GM21825 (cell line): Measurements from ENCODE around the gene KRTAP10-2.
"Not testable (repeated sequence)": the region's sequence is repeated elsewhere in the genome, so short reads cannot be mapped to it uniquely, and the experiment has no call there.

Experiments used
- ATAC-seq: cut with Tn5 transposase; IDR thresholded peaks from one replicate; pipeline ENCODE4 v1.9.1; 2021; ENCODE audit warnings: mild to moderate bottlenecking, moderate library complexity; ENCODE audit not compliant: unreplicated experiment

Gene KRTAP10-2

DNA sequence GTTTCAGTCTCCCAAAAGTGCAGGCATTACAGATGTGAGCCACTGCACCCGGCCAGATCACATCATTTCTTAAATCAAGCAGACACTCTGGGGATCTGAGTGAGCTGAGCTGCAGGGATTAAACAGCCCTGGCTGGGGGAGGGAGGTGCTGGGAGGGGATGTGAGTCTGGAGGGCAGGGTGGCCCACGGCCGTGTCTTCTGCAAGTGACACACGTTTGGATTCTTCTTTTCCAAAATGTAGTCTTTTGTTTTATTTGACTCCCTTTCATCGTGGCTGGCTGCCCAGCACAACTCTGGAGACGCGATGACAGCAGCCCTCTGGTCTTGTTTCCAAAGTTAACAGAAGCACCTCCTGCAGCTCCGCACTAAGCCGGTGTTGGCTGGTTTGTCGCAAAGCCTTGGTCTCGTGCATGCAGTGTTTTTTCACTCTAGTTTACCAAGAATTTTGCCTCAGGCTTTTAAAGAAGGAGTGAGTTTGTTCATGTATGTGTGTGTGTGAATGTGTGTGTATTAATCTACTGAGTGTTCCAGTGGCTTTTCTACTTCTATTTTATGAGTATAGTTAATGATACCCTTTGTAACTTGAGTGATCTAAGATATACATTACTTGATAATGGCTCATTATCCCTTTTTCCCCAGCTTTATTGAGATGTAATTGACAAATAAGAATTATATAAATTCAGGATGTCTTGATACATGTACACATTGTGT lies 31.9 kb upstream of the KRTAP10-2 start:
- no peak for ATAC-seq

DNA sequence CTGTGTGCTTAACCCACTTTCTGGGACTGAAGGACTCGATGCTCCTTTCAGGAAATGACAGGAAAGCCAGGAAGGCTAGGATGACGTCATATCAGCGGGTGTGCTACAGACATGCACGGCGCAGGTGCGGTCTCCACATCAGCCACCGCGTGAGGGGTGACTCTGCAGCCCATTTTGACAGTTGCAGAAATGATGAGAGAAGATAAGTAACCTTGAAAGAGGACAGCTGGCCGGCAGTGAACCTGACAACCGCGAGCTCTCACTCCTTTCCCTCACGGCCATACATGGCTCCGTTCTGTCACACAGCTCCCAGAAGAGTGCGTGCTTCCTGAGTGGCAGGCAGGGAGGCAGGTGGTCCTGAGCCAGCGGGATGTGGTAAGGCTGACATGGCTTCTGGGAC lies 30.8 kb upstream of the KRTAP10-2 start:
- ATAC-seq: no peak

DNA sequence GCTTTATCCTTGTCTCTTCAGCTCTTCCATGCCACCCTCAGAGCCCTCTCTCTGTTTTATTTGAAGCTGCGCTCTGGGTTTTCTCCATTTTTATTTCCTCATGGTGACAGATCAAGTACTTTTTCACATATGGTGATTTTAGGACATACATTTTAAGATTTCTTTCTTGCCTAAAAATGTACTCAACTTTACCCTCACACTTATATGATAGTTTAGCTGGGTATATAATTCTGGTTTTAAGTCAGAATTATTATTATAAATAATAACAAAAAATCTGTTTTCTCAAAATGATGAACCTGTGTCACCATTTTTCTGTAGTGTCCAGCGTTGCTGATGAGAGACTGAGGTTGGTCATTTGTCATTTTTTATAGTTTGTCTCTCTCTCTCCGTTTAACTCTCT lies 29.9 kb upstream of the KRTAP10-2 start:
- no peak for ATAC-seq

DNA sequence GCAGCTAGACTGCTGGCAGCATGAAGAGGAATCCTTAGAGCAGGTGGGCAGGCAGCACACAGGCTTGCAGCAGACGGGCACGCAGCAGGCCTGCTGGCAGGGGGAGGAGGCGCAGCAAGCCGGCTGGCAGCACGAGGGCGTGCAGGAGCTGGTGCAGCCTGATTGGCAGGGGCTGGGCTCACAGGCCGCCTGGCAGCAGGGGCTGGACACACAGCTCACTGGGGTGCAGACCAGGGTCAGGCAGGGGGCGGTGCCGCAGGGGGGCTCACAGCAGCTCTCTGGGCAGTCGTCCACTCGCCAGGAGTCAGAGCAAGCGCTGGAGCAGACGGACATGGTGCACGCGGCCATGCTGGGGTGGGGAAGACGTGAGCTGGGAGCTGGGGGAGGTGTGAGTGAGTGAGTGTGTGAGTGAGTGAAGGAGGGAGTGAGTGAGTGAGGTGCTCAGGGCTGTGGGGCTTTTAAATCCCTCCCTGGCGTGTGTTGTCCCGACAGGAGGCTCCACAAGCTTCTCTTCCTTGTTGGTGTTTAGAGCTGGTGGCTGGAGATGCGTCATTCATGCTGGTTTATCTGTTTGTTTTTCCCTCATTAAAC lies 29.0 kb upstream of the KRTAP10-2 start, which contains the start of gene KRTAP10-5:
Gene KRTAP10-5, minus strand, starts transcription at position 374 of the 591 bp plus-strand sequence. Its CDS starts 26 bp downstream, at position 348.
- not testable (repeated sequence) for ATAC-seq

DNA sequence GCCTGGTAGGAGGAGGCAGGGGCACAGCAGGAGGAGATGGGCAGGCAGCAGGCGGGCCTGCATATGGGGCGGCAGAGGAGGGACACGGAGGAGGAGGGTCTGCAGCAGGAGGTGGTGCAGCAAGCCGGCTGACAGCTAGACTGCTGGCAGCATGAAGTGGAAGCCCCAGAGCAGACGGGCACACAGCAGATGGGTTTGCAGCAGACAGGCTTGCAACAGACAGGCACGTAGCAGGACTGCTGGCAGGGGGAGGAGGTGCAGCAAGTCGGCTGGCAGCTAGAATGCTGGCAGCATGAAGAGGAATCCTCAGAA lies 28.5 kb upstream of the KRTAP10-2 start:
- no peak for ATAC-seq

DNA sequence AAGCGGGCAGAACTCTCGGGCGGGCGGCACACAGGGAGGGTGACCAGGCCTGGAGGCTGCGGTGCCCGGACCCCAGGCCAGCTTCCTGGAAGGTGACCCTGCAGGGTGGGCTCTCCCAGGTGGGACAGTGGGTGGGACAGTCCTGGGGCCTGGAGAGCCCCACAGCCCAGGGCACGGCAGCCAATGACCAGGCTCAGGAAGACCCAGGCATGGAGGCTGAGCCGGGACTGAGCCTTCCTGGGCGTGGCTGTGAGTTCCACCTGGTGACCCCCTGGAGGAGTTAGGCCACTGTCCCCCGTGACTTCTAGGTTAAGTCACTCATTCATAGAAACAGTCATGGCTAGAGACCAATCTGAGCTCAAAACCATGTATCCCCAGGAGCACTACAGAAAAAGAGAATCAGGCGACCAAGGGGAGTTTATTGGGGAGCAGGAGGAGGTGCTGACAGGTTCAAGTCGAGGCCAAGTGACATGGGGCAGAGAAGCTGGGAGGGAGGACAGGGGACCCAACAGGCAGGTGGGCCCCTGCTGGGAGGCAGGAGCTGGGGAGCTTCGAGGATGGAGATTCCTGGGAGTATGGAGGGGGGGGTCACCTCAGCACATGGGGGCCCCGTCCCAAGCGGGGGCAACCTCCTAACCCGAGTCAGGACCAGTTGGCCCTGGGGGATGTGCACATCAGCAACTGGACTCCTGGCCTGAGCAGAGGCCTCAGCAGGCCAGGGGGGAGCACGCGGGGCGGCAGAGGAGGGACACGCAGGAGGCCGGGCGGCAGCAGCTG lies 27.9 kb upstream of the KRTAP10-2 start:
- no peak for ATAC-seq

DNA sequence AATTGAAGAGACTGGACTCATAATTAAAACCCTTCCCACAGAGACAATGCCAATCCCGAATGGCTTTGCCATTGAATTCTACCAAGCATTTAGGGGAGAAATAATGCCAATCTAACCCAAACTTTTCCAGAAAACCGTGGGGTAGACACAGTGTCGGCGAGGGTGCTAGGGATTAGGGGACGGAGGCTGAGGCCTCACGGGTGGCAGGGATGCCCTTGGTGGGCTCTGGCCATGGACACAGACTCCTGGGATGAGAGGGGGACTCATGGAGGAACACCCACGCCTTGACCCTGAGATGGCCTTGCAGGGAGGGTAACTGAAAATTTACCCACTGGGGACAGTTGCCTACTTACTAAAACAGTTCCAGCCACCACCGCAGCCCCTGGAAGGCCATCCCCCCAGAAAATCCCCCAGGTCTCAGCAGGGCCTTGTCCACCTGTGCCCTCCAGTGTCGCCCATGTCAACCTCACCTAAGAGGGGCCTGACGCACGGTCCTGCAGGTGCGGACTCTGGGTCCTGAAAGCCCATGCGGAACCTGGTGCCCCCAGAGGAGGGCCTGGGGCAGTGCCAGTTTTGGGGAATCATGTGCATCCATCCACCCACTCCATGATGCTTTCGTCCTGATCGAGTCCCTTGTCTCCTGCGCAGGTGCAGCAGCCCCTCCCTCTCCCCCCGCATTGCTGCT lies 27.2 kb upstream of the KRTAP10-2 start:
- ATAC-seq: no peak

DNA sequence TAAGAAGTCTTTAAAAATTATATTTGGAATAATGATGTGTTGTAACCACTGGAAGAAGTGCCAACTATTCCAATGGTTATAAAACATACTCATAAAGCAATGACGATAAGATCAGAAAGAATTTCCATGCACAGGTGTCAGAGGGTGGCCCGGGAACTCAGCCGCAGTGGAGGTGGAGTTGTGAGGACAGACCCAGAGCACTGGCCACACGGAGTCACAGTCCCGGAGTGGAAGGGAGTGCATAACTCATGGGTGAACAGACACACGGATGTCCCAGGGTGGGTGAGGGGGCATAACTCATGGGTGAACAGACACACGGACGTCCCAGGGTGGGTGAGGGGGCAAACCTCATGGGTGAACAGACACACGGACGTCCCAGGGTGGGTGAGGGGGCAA lies 24.7 kb upstream of the KRTAP10-2 start:
- no peak for ATAC-seq

DNA sequence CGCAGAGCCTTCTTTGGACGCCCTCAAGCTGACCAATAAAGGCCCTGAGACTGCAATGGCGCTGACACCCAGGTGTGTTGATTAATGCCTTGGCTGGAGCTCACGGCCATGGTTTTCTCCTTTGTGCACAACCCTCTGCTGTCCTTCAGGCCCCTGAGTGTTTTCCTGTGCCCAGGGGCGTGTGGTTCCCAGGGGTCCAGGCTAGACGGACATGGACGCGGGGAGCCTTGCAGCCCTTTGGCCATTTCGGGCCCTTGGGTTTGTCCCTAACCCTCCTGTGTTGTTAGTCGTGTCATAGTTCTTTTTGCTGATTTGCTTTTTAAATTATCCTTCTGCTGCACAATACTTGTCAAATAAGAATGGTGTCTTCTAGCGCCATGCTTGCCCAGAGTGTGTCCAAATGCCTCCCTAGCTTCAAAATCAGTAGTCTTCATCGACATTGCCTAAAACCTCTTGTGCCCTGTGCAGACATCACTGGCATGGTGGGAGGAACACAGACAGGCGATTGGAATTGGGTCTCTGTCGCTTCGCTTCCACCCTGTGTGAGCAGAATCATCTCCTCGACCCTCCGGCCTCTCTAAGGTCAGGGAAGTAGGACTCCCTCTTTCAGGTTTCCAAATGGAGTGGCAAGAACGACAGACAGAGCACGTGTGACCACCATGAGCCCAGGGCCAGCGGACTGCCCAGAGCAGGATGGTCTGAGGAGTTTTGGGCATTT lies 24.2 kb upstream of the KRTAP10-2 start:
- ATAC-seq: no peak

DNA sequence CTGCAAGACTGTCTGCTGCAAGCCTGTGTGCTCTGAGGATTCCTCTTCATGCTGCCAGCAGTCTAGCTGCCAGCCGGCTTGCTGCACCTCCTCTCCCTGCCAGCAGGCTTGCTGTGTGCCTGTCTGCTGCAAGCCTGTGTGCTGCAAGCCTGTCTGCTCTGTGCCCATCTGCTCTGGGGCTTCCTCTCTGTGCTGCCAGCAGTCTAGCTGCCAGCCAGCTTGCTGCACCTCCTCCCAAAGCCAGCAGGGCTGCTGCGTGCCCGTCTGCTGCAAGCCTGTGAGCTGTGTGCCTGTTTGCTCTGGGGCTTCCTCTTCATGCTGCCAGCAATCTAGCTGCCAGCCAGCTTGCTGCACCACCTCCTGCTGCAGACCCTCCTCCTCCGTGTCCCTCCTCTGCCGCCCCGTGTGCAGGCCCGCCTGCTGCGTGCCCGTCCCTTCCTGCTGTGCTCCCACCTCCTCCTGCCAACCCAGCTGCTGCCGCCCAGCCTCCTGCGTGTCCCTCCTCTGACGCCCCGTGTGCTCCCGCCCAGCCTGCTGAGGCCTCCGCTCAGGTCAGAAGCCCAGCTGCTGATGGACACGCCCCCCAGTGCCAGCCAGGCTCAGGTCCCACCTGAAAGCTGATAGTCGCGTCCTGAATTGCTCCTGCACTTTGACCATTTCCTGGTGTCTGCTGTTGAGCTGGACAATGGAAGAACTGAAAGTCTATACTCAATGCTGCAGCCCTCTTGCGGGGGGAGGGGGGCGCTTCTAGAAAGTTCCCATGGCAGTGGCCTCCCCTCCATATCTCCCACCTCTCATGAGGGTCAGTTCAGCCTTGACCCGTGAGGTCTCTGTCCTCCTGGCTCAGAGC lies 23.4 kb upstream of the KRTAP10-2 start:
- ATAC-seq: no peak

DNA sequence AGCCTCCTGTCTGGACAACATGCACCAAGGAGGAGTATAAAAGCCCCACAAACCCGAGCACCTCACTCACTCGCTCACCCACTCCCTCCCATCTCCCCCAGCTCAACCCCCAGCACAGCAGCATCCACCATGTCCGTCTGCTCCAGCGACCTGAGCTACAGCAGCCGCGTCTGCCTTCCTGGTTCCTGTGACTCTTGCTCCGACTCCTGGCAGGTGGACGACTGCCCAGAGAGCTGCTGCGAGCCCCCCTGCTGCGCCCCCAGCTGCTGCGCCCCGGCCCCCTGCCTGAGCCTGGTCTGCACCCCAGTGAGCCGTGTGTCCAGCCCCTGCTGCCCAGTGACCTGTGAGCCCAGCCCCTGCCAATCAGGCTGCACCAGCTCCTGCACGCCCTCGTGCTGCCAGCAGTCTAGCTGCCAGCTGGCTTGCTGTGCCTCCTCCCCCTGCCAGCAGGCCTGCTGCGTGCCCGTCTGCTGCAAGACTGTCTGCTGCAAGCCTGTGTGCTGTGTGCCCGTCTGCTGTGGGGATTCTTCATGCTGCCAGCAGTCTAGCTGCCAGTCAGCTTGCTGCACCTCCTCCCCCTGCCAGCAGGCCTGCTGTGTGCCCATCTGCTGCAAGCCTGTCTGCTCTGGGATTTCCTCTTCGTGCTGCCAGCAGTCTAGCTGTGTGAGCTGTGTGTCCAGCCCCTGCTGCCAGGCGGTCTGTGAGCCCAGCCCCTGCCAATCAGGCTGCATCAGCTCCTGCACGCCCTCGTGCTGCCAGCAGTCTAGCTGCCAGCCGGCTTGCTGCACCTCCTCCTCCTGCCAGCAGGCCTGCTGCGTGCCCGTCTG lies 22.5 kb upstream of the KRTAP10-2 start, which contains the start of gene KRTAP10-4:
Gene KRTAP10-4, plus strand, starts transcription at position 100 of the 827 bp plus-strand sequence. Its CDS starts 30 bp downstream, at position 130.
- not testable (repeated sequence) for ATAC-seq

DNA sequence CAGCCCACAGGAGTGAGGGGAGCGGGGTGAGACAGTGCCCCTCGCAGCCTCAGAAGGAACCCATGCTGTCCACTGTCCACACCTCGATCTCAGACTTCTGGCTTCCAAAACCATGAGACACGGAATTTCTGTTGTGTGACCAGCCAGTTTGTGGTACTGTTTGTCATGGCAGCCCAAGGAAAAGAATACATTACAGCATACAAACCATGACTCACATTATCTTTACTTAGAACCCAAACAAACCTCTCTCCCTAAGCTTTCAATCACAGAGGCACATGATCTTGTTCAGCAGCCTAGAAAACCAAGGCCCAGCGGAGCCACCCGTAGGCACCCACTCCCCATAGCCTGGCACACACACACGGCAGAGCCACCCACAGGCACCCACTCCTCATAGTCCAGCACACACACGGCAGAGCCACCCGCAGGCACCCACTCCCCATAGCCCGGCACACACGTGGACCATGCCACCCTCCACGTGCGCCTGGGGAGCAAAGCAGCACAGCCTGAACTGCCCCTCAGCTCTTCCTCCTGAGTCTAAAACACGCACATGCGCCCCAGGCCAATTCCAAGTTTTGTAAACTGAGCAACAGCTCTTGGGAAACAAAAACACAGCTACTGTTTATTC lies 21.8 kb upstream of the KRTAP10-2 start:
- no peak for ATAC-seq

DNA sequence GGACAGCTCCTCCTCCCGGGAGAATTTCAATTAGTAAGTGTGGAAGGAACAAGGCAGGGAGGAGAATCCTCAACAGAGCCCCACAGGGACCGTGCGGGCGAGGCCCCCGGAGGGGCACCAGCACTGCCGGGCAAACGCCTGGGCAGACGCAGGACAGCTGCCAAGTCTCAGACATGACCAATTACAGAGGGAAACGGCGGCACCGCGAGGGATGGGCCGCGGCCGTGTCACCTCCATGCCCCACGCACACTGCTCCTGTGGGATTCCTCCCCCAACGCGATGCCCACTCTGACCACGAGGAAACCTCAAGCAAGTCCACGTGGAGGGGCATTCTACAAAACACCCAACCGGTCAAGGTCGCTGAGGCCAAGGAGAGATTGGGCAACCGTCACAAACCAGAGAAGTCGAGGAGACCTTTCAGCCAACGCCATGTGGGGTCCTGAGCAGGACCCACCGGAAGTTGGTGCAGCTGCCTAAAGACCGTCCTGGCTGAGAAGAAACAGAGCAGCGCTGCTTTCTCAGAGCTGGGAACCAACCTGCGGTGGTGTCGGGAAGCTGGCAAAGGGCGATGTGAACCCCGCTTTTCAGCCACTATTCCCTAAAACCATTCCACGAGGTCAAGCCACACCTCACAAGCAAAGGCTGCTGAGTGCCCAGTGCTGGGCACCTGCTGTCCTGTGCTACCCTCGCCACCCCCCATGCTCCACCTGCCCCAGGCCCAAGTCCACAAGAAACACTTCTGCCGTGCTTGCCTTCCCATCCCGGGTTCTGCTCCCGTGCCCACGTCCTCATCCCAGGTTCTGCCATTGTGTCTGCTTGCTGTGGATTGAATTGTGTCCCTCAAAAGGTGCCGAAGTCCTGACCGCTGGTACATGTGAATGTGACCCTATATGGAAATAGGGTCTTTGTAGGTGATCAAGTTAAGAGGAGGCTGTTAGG lies 20.8 kb upstream of the KRTAP10-2 start:
- ATAC-seq: no peak

DNA sequence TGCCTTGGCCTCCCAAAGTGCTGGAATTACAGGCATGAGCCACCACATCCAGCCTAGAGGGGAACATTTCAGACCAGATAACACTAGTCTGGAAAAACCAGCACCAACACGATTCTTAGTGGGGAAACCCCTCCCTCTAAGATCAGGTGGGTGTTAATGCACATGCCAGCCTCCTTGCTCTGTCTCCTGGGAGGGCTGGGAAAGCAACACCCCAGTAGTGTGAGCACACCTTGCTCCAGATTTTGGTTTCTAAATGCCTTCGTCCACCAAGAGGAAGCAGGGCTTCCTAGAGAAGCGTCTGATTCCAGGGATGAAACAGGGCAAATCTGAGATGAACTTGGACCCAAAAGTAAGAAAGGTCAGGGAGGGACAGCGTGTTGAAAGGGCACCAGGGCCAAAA lies 20.0 kb upstream of the KRTAP10-2 start:
- ATAC-seq: no peak

DNA sequence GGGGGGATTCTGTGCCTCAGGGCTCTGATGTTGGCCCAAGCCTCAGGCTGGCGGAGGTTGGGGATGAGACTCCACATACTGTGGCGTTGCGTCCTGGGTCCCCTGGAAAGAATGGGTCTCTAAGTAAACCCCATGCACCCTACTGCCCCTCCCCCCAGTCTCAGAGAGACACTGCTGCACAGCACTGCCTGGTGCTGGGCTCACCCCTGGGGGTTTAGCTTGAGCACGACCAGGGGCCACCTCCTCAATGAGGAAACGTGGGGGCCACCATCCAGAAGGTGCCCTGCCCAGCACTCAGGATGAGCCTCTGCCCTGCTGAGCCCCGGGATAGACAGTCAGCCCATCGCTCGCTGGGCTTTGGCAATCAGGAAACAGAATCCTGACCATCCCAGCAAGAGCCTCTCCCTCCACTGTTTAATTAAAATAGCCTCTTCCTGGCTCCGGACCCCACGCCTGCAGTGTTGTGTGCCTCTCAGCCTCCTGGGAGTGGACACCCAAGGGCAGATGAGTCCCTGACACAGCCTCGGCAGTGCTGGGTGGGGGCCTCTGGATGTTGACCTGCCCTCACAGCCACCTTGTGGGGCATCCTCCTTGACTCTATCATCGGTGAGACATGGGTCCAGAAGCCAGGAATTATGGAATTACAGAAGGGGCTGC lies 18.7 kb upstream of the KRTAP10-2 start:
- ATAC-seq: no peak

DNA sequence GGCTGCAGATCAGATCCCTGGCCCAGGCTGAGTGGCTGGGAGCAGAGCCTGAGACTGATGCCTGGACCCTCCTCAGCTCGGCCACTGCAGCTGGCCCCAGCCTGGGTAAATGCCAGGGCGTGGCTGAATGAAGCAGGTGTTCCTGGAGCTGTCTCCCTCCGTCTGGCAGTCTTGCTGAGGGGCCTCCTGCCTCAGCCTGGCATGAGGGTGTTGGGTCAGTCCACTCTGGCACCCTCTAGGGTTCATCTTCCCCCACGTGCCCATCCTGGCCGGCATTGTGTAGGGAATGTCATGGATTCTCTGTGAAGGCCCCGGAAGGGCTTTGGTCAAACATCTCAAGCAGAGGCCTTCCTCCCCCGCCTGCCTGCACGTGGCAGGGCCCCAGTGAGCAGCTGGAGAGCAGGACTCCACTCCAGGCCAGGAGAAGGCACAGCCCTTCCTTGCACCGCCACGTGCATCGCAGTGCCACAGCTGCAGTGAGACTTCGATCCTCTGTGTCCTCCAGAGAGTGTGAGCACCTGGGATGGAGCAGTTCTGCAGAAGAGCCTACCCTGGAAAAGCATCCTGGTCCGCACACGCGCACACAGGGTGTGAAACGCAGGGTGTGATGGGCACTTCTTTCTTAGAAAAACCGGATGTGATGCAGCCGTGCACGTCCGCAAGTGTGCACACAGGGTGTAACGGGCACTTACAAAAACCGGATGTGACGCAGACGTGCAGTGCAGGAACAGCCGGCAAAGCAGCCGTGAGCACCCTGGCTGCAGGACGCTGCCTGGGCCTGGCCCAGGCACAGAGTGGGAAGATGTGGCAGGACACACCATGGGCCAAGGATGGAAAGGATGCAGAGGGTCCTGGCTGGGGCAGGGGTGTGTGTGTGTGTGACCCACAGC lies 17.6 kb upstream of the KRTAP10-2 start:
- ATAC-seq: no peak
